ENCODE results near the gene FRMD5. TPM values are rescaled to one million over a fixed set of nuclear protein-coding genes. Genes with fewer than 3 reads are reported as not detected.
A peak's percentile ranks its signal among the peaks of the same experiment; 100 is the strongest.
"Not testable (repeated sequence)": the region's sequence is repeated elsewhere in the genome, so short reads cannot be mapped to it uniquely, and the experiment has no call there.

The FRMD5 gene
- total and polyA plus RNA-seq, 5 donors: 20.8 to 88.6 (median 44.6) TPM

GRCh38 chr15:43845421-43845820 lies 349.6 kb downstream of the FRMD5 start:
- DNase-seq (no peak), ATAC-seq (no peak)
- Histone ChIP-seq H3K4me1 (ENCODE audit: control insufficient read depth, insufficient read depth, low read length) (no peaks in the 10 kb centered on the region), H3K27ac (ENCODE audit: low read length) (no peak overlapping the region), H3K27me3 (ENCODE audit: control insufficient read depth, insufficient read depth) (no peaks in the 10 kb centered on the region), H3K9me3 (ENCODE audit: control insufficient read depth, low read length) (no peaks in the 10 kb centered on the region), H3K4me3 (ENCODE audit: low read length) (no peak overlapping the region)
- intact Hi-C loops (cut with DNase I): no loop called here

GRCh38 chr15:43832485-43832884 lies 362.6 kb downstream of the FRMD5 start:
- H3K27ac ChIP-seq (ENCODE audit: low read length); ATAC-seq; intact Hi-C loops (cut with DNase I); H3K4me1 ChIP-seq (ENCODE audit: control insufficient read depth, insufficient read depth, low read length); DNase-seq; H3K27me3 ChIP-seq (ENCODE audit: control insufficient read depth, insufficient read depth); H3K4me3 ChIP-seq (ENCODE audit: low read length); H3K9me3 ChIP-seq (ENCODE audit: control insufficient read depth, low read length): not testable (repeated sequence)
- WGBS: 89% methylated on average over 6 of the region's 6 CpGs

DNA sequence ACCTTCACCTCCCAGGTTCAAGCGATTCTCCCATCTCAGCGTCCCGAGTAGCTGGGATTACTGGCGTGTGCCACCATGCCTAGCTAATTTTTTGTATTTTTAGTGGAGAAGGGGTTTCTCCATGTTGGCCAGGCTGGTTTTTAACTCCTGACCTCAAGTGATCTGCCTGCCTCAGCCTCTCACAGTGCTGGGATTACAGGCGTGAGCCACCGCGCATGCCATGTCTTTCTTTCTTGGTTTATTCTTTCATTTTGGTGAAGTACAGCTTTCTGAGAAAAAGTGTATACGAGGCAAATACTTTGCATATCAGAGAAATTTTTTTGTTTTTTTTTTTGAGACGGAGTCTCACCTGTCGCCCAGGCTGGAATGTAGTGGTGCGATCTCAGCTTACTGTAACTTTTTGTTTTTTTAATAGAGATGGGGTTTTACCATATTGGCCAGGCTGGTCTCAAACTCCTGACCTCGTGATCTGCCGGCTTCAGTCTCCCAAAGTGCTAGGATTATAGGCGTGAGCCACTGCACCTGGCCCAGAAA lies 363.5 kb downstream of the FRMD5 start:
- H3K4me3 ChIP-seq (ENCODE audit: low read length); DNase-seq; H3K4me1 ChIP-seq (ENCODE audit: control insufficient read depth, insufficient read depth, low read length); H3K27ac ChIP-seq (ENCODE audit: low read length); intact Hi-C loops (cut with DNase I); H3K9me3 ChIP-seq (ENCODE audit: control insufficient read depth, low read length); H3K27me3 ChIP-seq (ENCODE audit: control insufficient read depth, insufficient read depth); ATAC-seq: not testable (repeated sequence)
- WGBS: 92% methylated on average over 14 of the region's 14 CpGs

GRCh38 chr15:43830691-43831275 lies 364.3 kb downstream of the FRMD5 start:
- ATAC-seq; H3K27ac ChIP-seq (ENCODE audit: low read length); H3K4me1 ChIP-seq (ENCODE audit: control insufficient read depth, insufficient read depth, low read length); H3K4me3 ChIP-seq (ENCODE audit: low read length); H3K9me3 ChIP-seq (ENCODE audit: control insufficient read depth, low read length); intact Hi-C loops (cut with DNase I); H3K27me3 ChIP-seq (ENCODE audit: control insufficient read depth, insufficient read depth); DNase-seq: not testable (repeated sequence)
- 96% methylated on average over 9 of the region's 9 CpGs for WGBS

DNA sequence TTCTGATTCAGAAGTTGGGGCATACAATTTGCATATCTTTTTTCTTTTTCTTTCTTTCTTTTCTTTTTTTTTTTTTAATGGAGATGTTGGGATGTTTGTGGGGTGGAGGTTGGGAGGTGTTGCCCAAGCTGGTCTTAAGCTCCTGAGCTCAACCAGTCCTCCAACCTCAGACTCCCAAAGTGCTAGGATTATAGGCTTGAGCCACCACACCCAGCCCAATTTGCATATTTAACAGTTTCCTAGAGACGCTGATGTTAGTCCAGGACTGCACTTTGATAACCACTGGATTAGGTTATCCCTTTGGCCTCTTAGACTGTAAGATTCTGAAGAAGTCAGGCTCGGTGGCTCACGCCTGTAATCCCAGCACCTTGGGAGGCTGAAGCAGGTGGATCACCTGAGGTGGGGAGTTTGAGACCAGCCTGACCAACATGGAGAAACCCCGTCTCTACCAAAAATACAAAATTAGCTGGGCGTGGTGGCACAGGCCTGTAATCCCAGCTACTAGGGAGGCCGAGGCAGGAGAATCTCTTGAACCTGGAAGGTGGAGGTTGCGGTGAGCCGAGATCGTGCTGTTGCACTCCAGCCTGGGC lies 365.0 kb downstream of the FRMD5 start:
- H3K9me3 ChIP-seq (ENCODE audit: control insufficient read depth, low read length); H3K4me3 ChIP-seq (ENCODE audit: low read length); intact Hi-C loops (cut with DNase I); H3K27ac ChIP-seq (ENCODE audit: low read length); H3K27me3 ChIP-seq (ENCODE audit: control insufficient read depth, insufficient read depth); DNase-seq; H3K4me1 ChIP-seq (ENCODE audit: control insufficient read depth, insufficient read depth, low read length); ATAC-seq: not testable (repeated sequence)
- 95% methylated on average over 9 of the region's 9 CpGs for WGBS

GRCh38 chr15:43828061-43828657 lies 366.9 kb downstream of the FRMD5 start:
- DNase-seq (no peak), ATAC-seq (no peak)
- WGBS: 52% methylated on average over 6 of the region's 6 CpGs
- Histone ChIP-seq H3K27ac (ENCODE audit: low read length) (no peak overlapping the region), H3K9me3 (ENCODE audit: control insufficient read depth, low read length) (no peaks in the 10 kb centered on the region), H3K27me3 (ENCODE audit: control insufficient read depth, insufficient read depth) (no peaks in the 10 kb centered on the region), H3K4me3 (ENCODE audit: low read length) (no peak overlapping the region), H3K4me1 (ENCODE audit: control insufficient read depth, insufficient read depth, low read length) (peaks cover 4% of the 10 kb centered on the region)
- intact Hi-C loops (cut with DNase I): no loop called here

DNA sequence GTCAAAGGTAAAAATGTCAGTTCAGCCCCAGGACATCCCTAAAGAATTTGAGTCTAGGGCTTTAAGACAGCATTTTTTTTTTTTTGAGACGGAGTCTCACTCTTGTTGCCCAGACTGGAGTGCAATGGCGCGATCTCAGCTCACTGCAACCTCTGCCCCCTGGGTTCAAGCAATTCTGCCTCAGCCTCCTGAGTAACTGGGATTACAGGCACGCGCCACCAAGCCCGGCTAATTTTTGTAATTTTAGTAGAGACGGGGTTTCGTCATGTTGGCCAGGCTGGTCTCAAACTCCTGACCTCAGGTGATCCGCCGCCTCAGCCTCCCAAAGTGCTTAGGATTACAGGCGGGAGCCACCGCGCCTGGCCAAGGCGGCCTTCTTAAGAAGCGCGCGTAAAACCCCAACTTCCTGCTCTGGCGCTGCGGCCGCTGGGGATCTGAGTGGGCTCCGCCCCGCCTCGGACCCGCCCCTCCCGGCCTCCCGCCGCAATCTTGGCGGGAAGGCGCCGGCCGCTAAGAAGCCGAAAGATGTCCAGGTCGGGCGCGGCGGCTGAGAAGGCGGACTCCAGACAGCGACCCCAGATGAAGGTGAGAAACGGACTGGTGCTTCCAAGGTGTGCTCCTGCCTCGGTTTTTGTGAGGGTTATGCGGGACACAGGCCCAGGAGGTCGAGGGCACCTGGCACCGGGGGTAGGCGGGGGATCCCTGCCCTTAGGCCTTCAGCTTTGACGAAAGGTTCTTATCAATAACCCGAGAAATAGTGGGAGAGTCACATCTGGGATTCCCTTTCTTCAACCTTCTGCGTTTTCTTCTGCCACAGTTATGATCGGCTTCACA lies 368.3 kb downstream of the FRMD5 start, which contains the start of gene WDR76:
Gene WDR76 (plus strand): TSS at position 495 of the 834 bp plus-strand sequence. CDS start 31 bp downstream, at position 526.
- H3K4me3 ChIP-seq (ENCODE audit: low read length): peak within 1 kb of the TSS; percentile 41
- 5% methylated on average over 48 of the region's 48 CpGs for WGBS
- H3K9me3 ChIP-seq (ENCODE audit: control insufficient read depth, low read length): no peaks in the 10 kb centered on the region
- DNase-seq (peak; percentile 82 to 94 (median 91)), ATAC-seq (peak; percentile 87)
- intact Hi-C loops (cut with DNase I): no loop called here
- no peak within 1 kb of the TSS for H3K27ac ChIP-seq (ENCODE audit: low read length)
- H3K27me3 ChIP-seq (ENCODE audit: control insufficient read depth, insufficient read depth): no peaks in the 10 kb centered on the region
- peaks cover 4% of the 10 kb centered on the region for H3K4me1 ChIP-seq (ENCODE audit: control insufficient read depth, insufficient read depth, low read length)

GRCh38 chr15:43826029-43826507 lies 369.0 kb downstream of the FRMD5 start:
- DNase-seq (no peak), ATAC-seq (no peak)
- H3K4me1 ChIP-seq (ENCODE audit: control insufficient read depth, insufficient read depth, low read length): peaks cover 4% of the 10 kb centered on the region
- intact Hi-C loops (cut with DNase I): no loop called here
- no peaks in the 10 kb centered on the region for H3K27me3 ChIP-seq (ENCODE audit: control insufficient read depth, insufficient read depth)
- no peak overlapping the region for H3K27ac ChIP-seq (ENCODE audit: low read length)
- no peaks in the 10 kb centered on the region for H3K9me3 ChIP-seq (ENCODE audit: control insufficient read depth, low read length)
- WGBS: 95% methylated on average over 11 of the region's 11 CpGs
- H3K4me3 ChIP-seq (ENCODE audit: low read length): no peak overlapping the region

DNA sequence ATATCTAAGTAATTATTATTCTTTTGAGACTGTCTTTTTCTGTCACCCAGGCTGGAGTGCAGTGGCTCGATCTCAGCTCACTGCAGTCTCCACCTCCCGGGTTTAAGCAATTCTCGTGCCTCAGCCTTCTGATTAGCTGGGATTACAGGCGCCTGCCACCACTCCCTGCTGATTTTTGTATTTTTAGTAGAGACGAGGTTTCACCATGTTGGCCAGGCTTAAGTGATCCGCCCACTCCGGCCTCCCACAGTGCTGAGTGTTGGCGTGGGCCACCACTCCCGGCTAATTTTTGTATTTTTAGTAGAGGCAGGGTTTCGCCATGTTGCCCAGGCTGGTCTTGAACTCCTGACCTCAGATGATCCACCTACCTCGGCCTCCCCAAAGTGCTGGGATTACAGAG lies 369.8 kb downstream of the FRMD5 start:
- DNase-seq; intact Hi-C loops (cut with DNase I); H3K4me1 ChIP-seq (ENCODE audit: control insufficient read depth, insufficient read depth, low read length); H3K27ac ChIP-seq (ENCODE audit: low read length); H3K4me3 ChIP-seq (ENCODE audit: low read length); H3K27me3 ChIP-seq (ENCODE audit: control insufficient read depth, insufficient read depth); ATAC-seq; H3K9me3 ChIP-seq (ENCODE audit: control insufficient read depth, low read length): not testable (repeated sequence)
- WGBS: 96% methylated on average over 11 of the region's 11 CpGs

DNA sequence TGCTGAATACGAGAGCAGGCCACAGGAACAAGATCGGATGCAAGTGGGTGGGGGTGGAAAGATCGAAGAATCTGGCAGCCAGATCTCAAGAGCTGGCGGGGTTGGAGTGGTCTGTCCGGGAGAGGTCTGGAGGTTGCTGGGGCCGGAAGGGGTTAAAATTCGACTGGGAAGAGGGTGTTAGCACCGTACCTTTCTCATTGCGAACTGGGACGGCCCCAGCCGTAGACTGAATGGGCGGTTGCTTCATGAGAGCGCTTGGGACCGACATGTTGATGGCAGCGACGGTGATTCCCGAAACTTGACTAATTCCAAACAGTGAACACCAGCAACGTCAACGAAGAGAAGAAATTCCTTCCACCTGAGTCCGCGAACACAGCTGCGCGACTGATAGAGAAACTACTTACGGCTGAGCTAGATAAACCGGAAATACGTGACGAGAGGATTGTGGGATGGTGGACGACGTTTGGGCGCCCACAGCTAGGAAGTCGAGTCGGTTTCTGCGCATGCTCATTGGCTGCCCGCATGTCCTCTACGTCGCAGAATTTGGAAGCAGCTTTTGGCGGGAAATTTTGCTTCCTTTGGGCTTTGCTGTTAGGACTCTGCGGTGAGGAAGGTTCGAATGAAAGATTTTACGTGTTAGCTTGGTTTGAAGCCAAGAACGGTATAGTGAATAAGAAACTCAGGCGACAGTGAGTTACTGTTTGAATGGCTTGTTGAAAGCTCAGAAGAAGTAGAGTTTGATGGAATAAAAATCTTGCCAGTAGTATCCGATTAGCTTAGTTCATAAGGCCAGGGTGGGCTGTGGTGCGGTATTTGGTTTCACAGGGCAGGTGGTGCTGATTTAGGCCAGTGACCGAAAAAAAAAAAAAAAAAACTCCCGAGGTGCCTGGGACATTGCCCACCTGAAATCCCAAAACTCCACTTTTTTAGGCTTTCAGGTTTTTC lies 370.5 kb downstream of the FRMD5 start, which contains the start of gene MFAP1:
Gene MFAP1 (minus strand): TSS at position 389 of the 945 bp plus-strand sequence. CDS start 121 bp downstream, at position 268.
- peak within 1 kb of the TSS; percentile 83 for H3K27ac ChIP-seq (ENCODE audit: low read length)
- H3K4me1 ChIP-seq (ENCODE audit: control insufficient read depth, insufficient read depth, low read length): peaks cover 7% of the 10 kb centered on the region
- no peaks in the 10 kb centered on the region for H3K9me3 ChIP-seq (ENCODE audit: control insufficient read depth, low read length)
- no peaks in the 10 kb centered on the region for H3K27me3 ChIP-seq (ENCODE audit: control insufficient read depth, insufficient read depth)
- peak within 1 kb of the TSS; percentile 83 for H3K4me3 ChIP-seq (ENCODE audit: low read length)
- DNase-seq: peak; percentile 95 to 97 (median 96)
- intact Hi-C loops (cut with DNase I): no loop called here
- peak; percentile 96 for ATAC-seq
- WGBS: 9% methylated on average over 46 of the region's 46 CpGs

Data from right cardiac atrium (tissue), 5 donors.